OCI-LY7 (cell line): ENCODE data around the gene ECI1. TPM values are rescaled to one million over a fixed set of nuclear protein-coding genes. Genes with fewer than 3 reads are reported as not detected.

ENCODE experiments used
- BruUV-seq: library from RNA; stranded (reverse); fragments of 400-500 nt; replicated peaks from 2 replicates; lab custom pipeline; 2021; lab: Mats Ljungman, UMichigan
- CTCF ChIA-PET: fragments of 300-600 bp; sonication (Branson Sonifier 250); formaldehyde crosslinking; loops from one replicate; lab custom pipeline; 2022; ENCODE audit warnings: antibody characterized with exemption; ENCODE audit not compliant: unreplicated experiment; lab: Charles Lee
- POLR2A ChIA-PET: fragments of 300-600 bp; sonication (Branson Sonifier 250); formaldehyde crosslinking; loops from one replicate; lab custom pipeline; 2022; ENCODE audit warnings: antibody characterized with exemption; lab: Charles Lee
- DNase-seq: peaks from one replicate; pipeline ENCODE4 v3.0.0-alpha.2; 2015; ENCODE audit warnings: low spot score
- H2AFZ ChIP-seq: fragments of 200-600 bp; sonication (generic), shearing (Covaris generic); 2 replicates; pipeline ENCODE4 v1.6.1; 2014; ENCODE audit warnings: mild to moderate bottlenecking, antibody characterized with exemption, low read length, moderate library complexity
- H3K27ac ChIP-seq: fragments of 200-600 bp; sonication (generic); 2 replicates; pipeline ENCODE4 v1.5.1; 2014; ENCODE audit warnings: mixed run types, low read depth, mild to moderate bottlenecking, moderate library complexity, low read length, inconsistent platforms; ENCODE audit not compliant: poor library complexity, severe bottlenecking
- H3K36me3 ChIP-seq: fragments of 200-600 bp; sonication (generic); 2 replicates; pipeline ENCODE4 v1.6.1; 2014; ENCODE audit warnings: mild to moderate bottlenecking, antibody characterized with exemption, low read length, moderate library complexity, mixed read lengths; ENCODE audit not compliant: insufficient read depth
- H3K4me1 ChIP-seq: fragments of 200-600 bp; sonication (generic); 2 replicates; pipeline ENCODE4 v1.5.1; 2014; ENCODE audit warnings: mild to moderate bottlenecking, low read length; ENCODE audit not compliant: insufficient read depth, poor library complexity, severe bottlenecking
- H3K4me2 ChIP-seq: fragments of 200-600 bp; sonication (generic); 2 replicates; pipeline ENCODE4 v1.6.1; 2014; ENCODE audit warnings: mild to moderate bottlenecking, low read length
- H3K4me3 ChIP-seq: fragments of 200-600 bp; sonication (generic); 2 replicates; pipeline ENCODE4 v1.5.1; 2014; ENCODE audit warnings: mild to moderate bottlenecking, low read depth, low read length; ENCODE audit not compliant: poor library complexity, severe bottlenecking
- H3K79me2 ChIP-seq: fragments of 200-600 bp; sonication (generic); 2 replicates; pipeline ENCODE4 v1.6.1; 2016; ENCODE audit warnings: low read depth, mild to moderate bottlenecking, low read length, moderate library complexity, mixed read lengths; ENCODE audit not compliant: insufficient read depth
- H3K9me2 ChIP-seq: fragments of 200-600 bp; sonication (generic); 2 replicates; pipeline ENCODE4 v1.6.1; 2016; ENCODE audit warnings: mild to moderate bottlenecking, low read length, mixed read lengths; ENCODE audit not compliant: insufficient read depth
- H3K9me3 ChIP-seq: fragments of 200-600 bp; sonication (generic); 2 replicates; pipeline ENCODE4 v1.6.1; 2014; ENCODE audit warnings: mild to moderate bottlenecking, mixed run types, low read length, mixed read lengths
- H4K20me1 ChIP-seq: fragments of 200-600 bp; sonication (generic); 2 replicates; pipeline ENCODE4 v1.6.1; 2014; ENCODE audit warnings: mild to moderate bottlenecking, antibody characterized with exemption, low read length, moderate library complexity, mixed read lengths; ENCODE audit not compliant: insufficient read depth
- CTCF ChIP-seq: fragments of 200-600 bp; sonication (generic); conservative IDR thresholded peaks from 2 replicates; pipeline ENCODE4 v1.5.1; 2014; ENCODE audit warnings: mild to moderate bottlenecking, antibody characterized with exemption, low read length, moderate library complexity, mixed read lengths
- EZH2phosphoT487 ChIP-seq: fragments of 200-600 bp; sonication (generic); IDR thresholded peaks from 2 replicates; pipeline ENCODE4 v1.6.1; 2018; ENCODE audit warnings: low read depth, borderline replicate concordance, mild to moderate bottlenecking, mixed run types, antibody characterized with exemption, low read length, moderate library complexity, mixed read lengths
- intact Hi-C: fragments of 100-400 bp; cut with micrococcal nuclease; formaldehyde crosslinking; loops from one replicate; pipeline ENCODE4 v1.10.0; 2022; ENCODE audit not compliant: unreplicated experiment
- total RNA-seq, 2 experiments: library from RNA; depleted of rRNA in 1 of 2; stranded (reverse); fragments of >200 nt in 1 of 2; shearing (Covaris generic) in 1 of 2; gene quantifications; 2 replicates each; pipeline ENCODE4 v1.2.3, GENCODE V29; 2014 to 2022

The ECI1 gene
- total RNA-seq, 2 experiments from 2014 or later = 74.5 to 80.0 TPM

DNA sequence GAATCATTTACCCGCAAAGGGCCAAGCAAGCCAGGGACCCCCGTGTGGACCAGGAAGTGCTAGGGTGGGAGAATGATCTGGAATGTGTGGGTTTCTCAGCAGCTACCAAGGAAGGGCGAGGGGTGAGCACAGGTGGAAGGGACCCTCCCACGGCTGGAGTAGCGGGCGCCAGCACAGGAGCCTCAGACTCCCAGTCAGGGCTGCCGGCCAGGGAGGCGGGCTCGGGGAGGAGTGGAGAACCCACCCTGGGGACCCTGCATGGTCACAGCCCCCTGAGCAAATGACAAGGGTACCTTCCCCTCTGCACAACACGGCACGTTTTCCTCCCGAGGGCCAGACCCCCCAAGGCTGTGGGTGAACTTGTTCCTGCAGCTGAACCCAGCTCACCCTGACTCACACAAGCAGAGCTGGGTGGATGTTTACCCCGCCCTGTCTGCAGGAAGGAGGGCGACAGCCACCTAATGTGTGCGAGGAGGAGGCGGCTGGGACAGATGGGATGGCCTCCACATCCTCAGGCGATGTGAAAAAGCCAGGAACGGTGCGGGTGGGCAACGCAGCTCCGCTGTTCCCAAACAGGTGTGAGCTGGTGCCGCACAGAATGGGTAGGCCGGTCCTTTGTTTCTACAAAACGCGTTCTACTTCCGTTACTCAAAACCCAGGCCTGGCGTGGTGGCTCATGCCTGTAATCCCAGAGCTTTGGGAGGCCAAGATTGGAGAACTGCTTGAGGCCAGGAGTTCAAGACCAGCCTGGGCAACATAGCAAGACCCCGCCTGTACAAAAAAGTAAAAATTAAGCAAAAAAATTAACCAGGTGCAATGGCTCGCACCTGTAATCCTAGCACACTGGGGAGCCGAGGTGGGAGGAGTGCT lies 6.2 kb downstream of the ECI1 start:
- no peak for TF ChIP-seq EZH2phosphoT487
- TF ChIP-seq CTCF = no peak
- no TSS peak for BruUV-seq
- ChIA-PET POLR2A (no interaction called here), CTCF (no interaction called here)
- Histone ChIP-seq H2AFZ (no peak overlapping the region), H3K9me2 (no peaks in the 10 kb centered on the region), H3K36me3 (peaks cover 71% of the 10 kb centered on the region), H4K20me1 (no peaks in the 10 kb centered on the region), H3K79me2 (peaks cover 12% of the 10 kb centered on the region), H3K4me1 (peaks cover 5% of the 10 kb centered on the region), H3K4me2 (no peak overlapping the region), H3K9me3 (no peaks in the 10 kb centered on the region), H3K27ac (no peak overlapping the region), H3K4me3 (no peak overlapping the region)
- no peak for DNase-seq
- intact Hi-C loops = no loop called here

GRCh38 chr16:2244301-2244700 lies 7.1 kb downstream of the ECI1 start:
- H3K79me2 ChIP-seq = peaks cover 3% of the 10 kb centered on the region
- no peak overlapping the region for H3K4me2 ChIP-seq
- BruUV-seq = no TSS peak
- ChIA-PET POLR2A (no interaction called here), CTCF (no interaction called here)
- no peak overlapping the region for H3K27ac ChIP-seq
- H3K9me3 ChIP-seq = no peaks in the 10 kb centered on the region
- H2AFZ ChIP-seq = no peak overlapping the region
- no peak for DNase-seq
- H3K4me1 ChIP-seq = no peaks in the 10 kb centered on the region
- H3K36me3 ChIP-seq = peaks cover 72% of the 10 kb centered on the region
- TF ChIP-seq CTCF (no peak), EZH2phosphoT487 (no peak)
- H4K20me1 ChIP-seq = no peaks in the 10 kb centered on the region
- no peaks in the 10 kb centered on the region for H3K9me2 ChIP-seq
- H3K4me3 ChIP-seq = no peak overlapping the region
- intact Hi-C loops = no loop called here

GRCh38 chr16:2243781-2244180 lies 7.6 kb downstream of the ECI1 start:
- H3K79me2 ChIP-seq = no peaks in the 10 kb centered on the region; the same call in 1 of the 2 replicates
- no peak for TF ChIP-seq CTCF
- no peak for TF ChIP-seq EZH2phosphoT487
- intact Hi-C loops = no loop called here
- no peaks in the 10 kb centered on the region for H3K9me2 ChIP-seq
- no peaks in the 10 kb centered on the region for H3K4me1 ChIP-seq
- H3K9me3 ChIP-seq = no peaks in the 10 kb centered on the region
- H2AFZ ChIP-seq = no peak overlapping the region
- ChIA-PET CTCF (no interaction called here), POLR2A (no interaction called here)
- no peak overlapping the region for H3K4me2 ChIP-seq
- no peaks in the 10 kb centered on the region for H4K20me1 ChIP-seq
- H3K36me3 ChIP-seq = peaks cover 72% of the 10 kb centered on the region
- no peak for DNase-seq
- no peak overlapping the region for H3K27ac ChIP-seq
- BruUV-seq = no TSS peak
- H3K4me3 ChIP-seq = no peak overlapping the region
